GM15510 (cell line): Measurements from ENCODE around the gene SNAPC2.
A peak's percentile ranks its signal among the peaks of the same experiment; 100 is the strongest.

ENCODE experiments used
- POLR2A ChIP-seq: IDR thresholded peaks from 3 replicates; pipeline ENCODE4 v1.6.1; 2011; ENCODE audit warnings: borderline replicate concordance; ENCODE audit not compliant: insufficient read length; ENCODE audit errors: extremely low read depth

The SNAPC2 gene

GRCh38 chr19:7932276-7932929, 12.3 kb downstream of the SNAPC2 start:
- no peak for TF ChIP-seq POLR2A

GRCh38 chr19:7932930-7933300, 12.8 kb downstream of the SNAPC2 start:
- no peak for TF ChIP-seq POLR2A

DNA sequence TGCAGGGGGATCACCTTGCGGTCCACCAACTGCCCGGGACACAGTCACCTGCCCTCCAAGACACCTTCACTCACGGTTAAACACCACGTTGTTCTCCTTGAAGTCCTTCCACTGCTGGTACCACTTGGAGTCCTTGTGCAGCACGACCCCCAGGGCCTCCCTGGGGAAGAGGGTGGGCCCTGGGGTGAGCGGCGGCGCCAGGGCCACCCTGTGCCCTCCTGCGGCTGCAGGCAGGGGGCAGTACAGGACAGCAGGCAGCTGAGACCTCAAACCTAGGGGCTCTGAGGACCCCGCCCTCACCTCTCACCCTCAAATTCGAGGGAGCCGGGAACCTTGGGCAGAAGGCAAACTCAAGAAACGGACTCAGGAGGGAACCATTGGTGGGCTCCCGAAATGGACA, 13.3 kb downstream of the SNAPC2 start:
- TF ChIP-seq POLR2A, result no peak

DNA sequence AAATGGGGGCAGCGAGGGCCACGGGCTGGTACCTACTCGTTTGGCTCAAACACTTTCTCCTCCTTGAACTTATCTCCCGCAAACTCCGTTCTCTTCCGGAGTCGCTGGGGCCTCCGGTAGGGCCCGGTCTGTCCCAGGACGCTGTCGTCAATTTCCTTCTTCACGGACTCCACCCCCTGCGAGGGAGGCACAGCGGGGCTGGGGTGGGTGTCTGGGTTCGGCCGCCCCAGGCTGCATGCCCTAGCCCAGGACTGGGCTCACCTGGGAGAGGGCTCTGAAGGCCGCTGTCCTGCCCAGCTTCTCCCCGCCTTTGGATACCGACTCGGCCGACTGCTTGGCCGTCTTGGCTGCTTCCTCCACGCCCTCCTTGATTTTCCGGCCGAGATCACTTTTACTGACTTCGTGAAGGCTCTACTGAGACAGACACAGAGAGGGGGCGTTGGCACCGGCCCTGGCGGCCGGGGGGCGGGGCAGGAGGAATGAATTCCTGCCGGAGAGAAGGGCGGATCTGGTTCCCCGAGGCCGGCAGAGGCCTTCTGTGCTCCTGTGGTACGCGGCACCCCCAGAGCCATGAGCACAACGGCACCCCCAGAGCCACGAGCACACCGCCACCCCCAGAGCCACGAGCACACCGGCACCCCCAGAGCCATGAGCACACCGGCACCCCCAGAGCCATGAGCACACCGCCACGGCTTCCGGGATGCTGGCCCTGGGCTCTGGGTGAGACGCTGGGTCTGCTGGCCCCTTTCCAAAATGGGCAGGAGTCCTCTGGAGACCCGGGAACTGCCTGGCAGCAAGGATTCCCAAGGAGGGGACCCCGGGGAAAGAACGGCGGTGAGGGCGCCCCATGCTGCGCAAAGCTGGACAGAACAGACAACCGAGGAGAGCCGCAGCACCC, 13.9 kb downstream of the SNAPC2 start:
- TF ChIP-seq POLR2A, result no peak

- no peak for TF ChIP-seq POLR2A
These were observed 14.6 kb downstream of the SNAPC2 start for GRCh38 chr19:7934766-7935165.

- no peak for TF ChIP-seq POLR2A
These were observed 20.7 kb downstream of the SNAPC2 start for GRCh38 chr19:7940841-7941240.

DNA sequence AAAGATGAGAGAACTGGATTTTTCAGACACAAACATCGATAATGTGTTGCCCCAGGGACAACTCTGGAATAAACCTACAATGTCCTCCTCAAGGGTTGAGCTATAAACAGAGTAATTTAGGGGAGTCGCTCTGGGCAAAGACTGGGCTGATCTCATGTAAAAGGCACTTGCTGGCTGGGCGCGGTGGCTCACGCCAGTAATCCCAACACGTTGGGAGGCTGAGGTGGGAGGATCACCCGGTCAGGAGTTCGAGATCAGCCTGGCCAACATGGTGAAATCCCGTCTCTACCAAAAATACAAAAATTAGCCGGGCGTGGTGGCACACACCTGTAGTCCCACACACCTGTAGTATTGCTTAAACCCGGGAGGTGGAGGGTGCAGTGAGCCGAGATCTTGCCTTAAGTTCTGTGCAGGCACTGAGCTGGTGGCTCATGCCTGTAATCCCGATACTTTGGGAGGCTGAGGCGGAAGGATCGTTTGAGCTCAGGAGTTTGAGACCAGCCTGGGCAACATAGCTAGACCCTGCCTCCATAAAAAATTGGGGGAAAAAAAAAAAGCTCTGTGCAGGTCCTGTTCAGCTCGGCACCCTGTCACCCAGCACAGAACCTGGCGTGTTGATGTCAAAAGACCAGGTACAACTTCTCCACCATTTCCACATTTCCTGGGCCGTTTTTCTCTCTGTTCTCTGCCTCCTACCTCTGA, 21.9 kb downstream of the SNAPC2 start:
- TF ChIP-seq POLR2A, result no peak

GRCh38 chr19:7942981-7943443, 22.9 kb downstream of the SNAPC2 start:
- TF ChIP-seq POLR2A, result no peak

DNA sequence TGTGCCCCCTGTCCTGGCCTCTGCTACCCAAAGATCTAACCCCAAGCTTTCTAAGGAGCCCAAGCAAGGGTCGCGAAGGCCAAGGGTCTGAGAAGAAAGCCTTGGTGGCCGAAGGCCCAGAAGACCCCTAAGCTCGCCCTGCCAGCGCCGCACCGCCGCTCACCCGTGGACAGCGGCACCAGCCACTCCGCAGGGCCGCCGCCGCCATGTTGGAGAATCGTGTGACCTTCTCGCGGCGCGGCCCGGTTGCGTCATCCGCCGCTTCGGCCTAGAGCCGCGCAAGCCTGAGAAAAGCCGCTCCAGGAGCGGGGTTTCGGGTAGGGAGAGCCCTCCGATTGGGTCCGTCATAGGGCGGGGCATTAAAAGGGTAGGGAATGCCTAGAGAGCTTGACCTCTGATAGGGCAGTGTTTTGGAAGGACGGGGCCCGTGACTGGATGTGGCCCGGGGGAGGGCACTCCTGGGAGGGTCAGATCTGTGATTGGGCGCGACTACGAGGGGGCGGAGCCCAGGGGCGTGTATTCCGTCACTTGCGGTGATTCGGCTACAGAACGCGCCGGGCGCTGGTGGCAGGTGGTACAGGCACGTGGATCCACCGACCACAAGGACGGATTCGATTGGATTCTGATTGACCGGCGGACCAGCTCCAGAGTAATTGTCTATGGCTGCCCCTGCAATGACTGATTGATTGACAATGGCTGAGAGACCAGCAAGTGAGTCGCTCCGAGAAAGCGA, 23.5 kb downstream of the SNAPC2 start, which contains the start of gene TIMM44:
Gene TIMM44 (minus strand): TSS at position 223 of the 733 bp plus-strand sequence. CDS start 15 bp downstream, at position 208.
- TF ChIP-seq POLR2A, result peak; percentile 90

DNA sequence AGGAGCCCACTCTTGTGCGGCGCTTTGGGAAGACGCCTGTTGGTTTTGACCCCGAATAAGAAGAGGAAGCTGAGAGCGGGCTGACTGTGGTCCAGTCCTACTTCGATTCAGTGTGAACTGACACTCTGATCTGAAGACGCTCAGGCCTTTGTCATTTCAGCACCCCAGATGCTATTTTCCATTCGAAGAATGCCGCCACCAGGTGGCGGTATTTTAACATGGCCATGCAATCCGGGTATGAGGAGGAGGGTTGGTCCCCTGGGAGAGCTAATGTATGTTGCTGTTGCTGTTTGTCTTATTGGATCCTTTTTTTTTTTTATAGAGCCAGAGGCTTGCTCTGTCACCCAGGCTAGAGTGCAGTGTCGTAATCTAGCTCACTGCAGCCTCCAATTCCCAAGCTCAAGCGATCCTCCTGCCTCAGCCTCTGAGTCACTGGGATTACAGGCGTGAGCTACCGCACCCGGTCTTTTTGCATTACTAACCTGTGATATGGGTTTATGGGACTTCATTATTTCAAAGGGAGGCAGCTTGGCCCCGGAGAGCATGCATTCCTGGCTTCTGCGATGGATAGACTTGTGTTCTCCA, 24.1 kb downstream of the SNAPC2 start:
- no peak for TF ChIP-seq POLR2A

DNA sequence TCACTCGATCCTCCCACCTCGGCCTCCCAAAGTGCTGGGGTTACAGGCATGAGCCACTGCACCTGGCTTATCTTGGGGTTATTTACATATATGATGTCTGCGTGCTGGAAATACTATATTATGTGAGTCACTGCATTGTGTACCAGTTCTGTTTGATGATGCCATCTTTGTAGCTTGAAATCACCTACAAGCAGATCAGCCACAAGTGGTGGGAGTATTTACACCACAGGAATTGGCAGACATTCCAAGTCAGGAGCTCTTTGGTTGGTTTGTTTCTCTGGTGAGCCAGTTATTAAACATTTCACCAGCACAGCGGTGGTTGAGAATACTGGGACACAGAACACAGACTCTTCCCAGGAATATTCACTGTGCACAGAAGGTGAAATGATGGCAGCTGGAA, 27.8 kb downstream of the SNAPC2 start:
- TF ChIP-seq POLR2A, result no peak

DNA sequence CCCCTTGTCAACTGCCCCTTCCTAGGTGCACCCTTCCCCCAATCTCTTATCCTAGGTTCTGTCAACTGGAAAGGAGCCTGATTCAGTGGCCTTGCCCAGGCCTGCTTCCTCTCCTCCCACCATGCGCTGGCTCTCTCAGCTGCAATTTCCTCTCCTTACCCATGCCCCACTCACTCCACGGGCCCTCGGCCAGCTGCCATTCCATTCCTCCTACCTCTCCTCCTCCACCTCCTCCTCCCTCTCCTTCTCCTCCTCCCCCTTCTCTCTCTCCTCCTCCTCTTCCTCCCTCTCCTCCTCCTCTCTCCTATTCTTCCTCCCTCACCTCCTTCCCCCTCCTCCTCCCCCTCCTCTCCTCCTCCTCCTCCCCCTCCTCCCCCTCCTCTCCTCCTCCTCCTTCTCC, 32.9 kb downstream of the SNAPC2 start:
- TF ChIP-seq POLR2A, result no peak

DNA sequence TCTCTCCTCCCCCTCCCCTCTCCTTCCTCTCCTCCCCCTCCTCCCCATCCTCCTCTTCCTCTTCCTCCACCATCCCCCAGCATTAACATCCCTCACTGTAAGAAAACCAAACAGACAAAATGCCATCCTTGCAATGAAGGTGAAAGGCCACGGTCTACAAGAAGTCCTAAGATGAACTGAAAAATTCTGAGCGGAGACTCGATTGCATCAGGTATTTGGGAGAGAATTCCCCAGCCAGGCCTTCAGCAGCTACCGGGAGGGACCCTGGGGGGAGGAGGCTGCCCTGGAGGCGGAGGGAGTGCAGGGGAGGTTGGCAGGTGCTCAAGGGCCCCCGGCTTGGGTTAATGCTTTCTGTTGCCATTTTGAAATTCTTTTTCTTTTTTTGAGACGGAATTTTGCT, 33.4 kb downstream of the SNAPC2 start:
- TF ChIP-seq POLR2A, result no peak

GRCh38 chr19:7955696-7956095, 35.6 kb downstream of the SNAPC2 start:
- TF ChIP-seq POLR2A, result no peak
